Gastrocnemius medialis (tissue), 4 donors: ENCODE measurements around the gene LRRC61.
"Not testable (repeated sequence)": the region's sequence is repeated elsewhere in the genome, so short reads cannot be mapped to it uniquely, and the experiment has no call there.

Experiments
- POLR2A ChIP-seq, 2 donors: fragments of 450-650 bp; IDR thresholded peaks; one replicate each; pipeline ENCODE4 v1.6.1; 2017; ENCODE audit warnings: antibody characterized with exemption in 2 of 2, mild to moderate bottlenecking in 2 of 2, moderate library complexity in 2 of 2
- TF ChIP-seq, protein P1 (sequence below), 5 experiments: fragments of 450-650 bp in 3 of 5; fragments of 200-600 bp in 2 of 5; sonication (generic) in 2 of 5; IDR thresholded peaks in 4 of 5; conservative IDR thresholded peaks in 1 of 5; 1 replicate in 4 of 5; 2 replicates in 1 of 5; pipeline ENCODE4 v1.5.1; 2016 to 2019; ENCODE audit warnings: antibody characterized with exemption in 5 of 5, mild to moderate bottlenecking in 3 of 5, moderate library complexity in 3 of 5

DNA sequence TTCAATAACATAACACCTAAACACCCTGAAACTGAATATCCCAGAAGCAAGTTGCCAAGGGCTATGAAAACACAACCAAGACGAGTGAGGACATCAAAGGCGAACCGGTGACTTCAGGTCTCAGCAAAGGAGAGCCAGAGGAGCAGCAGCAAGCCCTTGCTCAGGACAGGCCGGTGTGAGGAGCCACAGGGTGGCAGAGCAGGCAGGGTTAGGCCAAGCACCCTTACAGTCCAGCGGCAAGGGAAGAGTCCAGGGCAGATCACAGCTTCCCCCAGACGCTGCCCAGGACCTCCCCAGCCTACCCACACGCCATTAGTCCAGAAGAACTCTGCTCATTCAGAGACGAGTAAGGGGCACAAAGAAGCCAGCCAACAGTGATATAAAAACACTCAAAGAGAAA, 27.5 kb upstream of the LRRC61 start:
- TF ChIP-seq, protein P1, sequence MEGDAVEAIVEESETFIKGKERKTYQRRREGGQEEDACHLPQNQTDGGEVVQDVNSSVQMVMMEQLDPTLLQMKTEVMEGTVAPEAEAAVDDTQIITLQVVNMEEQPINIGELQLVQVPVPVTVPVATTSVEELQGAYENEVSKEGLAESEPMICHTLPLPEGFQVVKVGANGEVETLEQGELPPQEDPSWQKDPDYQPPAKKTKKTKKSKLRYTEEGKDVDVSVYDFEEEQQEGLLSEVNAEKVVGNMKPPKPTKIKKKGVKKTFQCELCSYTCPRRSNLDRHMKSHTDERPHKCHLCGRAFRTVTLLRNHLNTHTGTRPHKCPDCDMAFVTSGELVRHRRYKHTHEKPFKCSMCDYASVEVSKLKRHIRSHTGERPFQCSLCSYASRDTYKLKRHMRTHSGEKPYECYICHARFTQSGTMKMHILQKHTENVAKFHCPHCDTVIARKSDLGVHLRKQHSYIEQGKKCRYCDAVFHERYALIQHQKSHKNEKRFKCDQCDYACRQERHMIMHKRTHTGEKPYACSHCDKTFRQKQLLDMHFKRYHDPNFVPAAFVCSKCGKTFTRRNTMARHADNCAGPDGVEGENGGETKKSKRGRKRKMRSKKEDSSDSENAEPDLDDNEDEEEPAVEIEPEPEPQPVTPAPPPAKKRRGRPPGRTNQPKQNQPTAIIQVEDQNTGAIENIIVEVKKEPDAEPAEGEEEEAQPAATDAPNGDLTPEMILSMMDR (IDR thresholded peaks at IDR 0.05 in 4 of 5, conservative IDR thresholded peaks at IDR 0.05 in 1 of 5): not testable (repeated sequence)
- TF ChIP-seq POLR2A (IDR thresholded peaks at IDR 0.05): not testable (repeated sequence)
